IMR-90 (cell line): Measurements from ENCODE around the gene MECP2. TPM values are rescaled to one million over a fixed set of nuclear protein-coding genes. Genes with fewer than 3 reads are reported as not detected.

Experiments
- ATAC-seq: fragments of 200-7000 bp; cut with Tn5 transposase; 2 replicates; pipeline ENCODE4 v1.9.1; 2020; ENCODE audit warnings: low read depth, mild to moderate bottlenecking, moderate library complexity
- BruUV-seq: library from RNA; stranded (reverse); fragments of 400-500 nt; replicated peaks from 2 replicates; lab custom pipeline; 2021; lab: Mats Ljungman, UMichigan
- CTCF ChIA-PET: fragments of 300-600 bp; formaldehyde crosslinking; extraction: SDS; loops from one replicate; lab custom pipeline; 2021; ENCODE audit warnings: antibody characterized with exemption; lab: Yijun Ruan, JAX
- POLR2A ChIA-PET: fragments of 300-600 bp; sonication (Branson Sonifier 250); formaldehyde crosslinking; loops from one replicate; lab custom pipeline; 2022; ENCODE audit warnings: antibody characterized with exemption; ENCODE audit not compliant: unreplicated experiment; lab: Charles Lee
- DNase-seq: peaks from one replicate; pipeline ENCODE4 v3.0.0; 2013
- H2AFZ ChIP-seq: replicated peaks from 2 replicates; pipeline ENCODE3; 2013; ENCODE audit warnings: low read length, mild to moderate bottlenecking; ENCODE audit not compliant: poor library complexity
- H2AK5ac ChIP-seq: 2 replicates; pipeline ENCODE4 v1.6.1; 2013; ENCODE audit warnings: low read depth, low read length, inconsistent platforms
- H2AK9ac ChIP-seq: replicated peaks from 2 replicates; pipeline ENCODE3; 2013; ENCODE audit warnings: mild to moderate bottlenecking, low read depth, low read length, moderate library complexity; ENCODE audit not compliant: poor library complexity
- H2BK120ac ChIP-seq: 2 replicates; pipeline ENCODE4 v1.6.1; 2013; ENCODE audit warnings: low read depth, low read length, inconsistent platforms
- H2BK15ac ChIP-seq: 3 replicates; pipeline ENCODE4 v1.6.1; 2013; ENCODE audit warnings: low read depth, low read length, inconsistent platforms
- H2BK20ac ChIP-seq: 2 replicates; pipeline ENCODE4 v1.6.1; 2013; ENCODE audit warnings: low read depth, mild to moderate bottlenecking, inconsistent platforms, low read length, moderate library complexity
- H2BK5ac ChIP-seq: 2 replicates; pipeline ENCODE4 v1.6.1; 2013; ENCODE audit warnings: mild to moderate bottlenecking, low read depth, low read length, inconsistent platforms; ENCODE audit not compliant: poor library complexity, severe bottlenecking
- H3K14ac ChIP-seq: replicated peaks from 2 replicates; pipeline ENCODE4 v1.6.1; 2013; ENCODE audit warnings: low read depth, low read length, inconsistent platforms
- H3K18ac ChIP-seq: 2 replicates; pipeline ENCODE4 v1.6.1; 2013; ENCODE audit warnings: low read depth, low read length, control low read depth
- H3K23ac ChIP-seq: 2 replicates; pipeline ENCODE4 v1.6.1; 2013; ENCODE audit warnings: low read depth, low read length, inconsistent platforms
- H3K27ac ChIP-seq: 2 replicates; pipeline ENCODE4 v1.5.1; 2013; ENCODE audit warnings: mild to moderate bottlenecking, control low read depth, low read length; ENCODE audit not compliant: insufficient read depth
- H3K27me3 ChIP-seq: 2 replicates; pipeline ENCODE4 v1.6.1; 2013; ENCODE audit warnings: low read length; ENCODE audit not compliant: control insufficient read depth, insufficient read depth
- H3K36me3 ChIP-seq: 2 replicates; pipeline ENCODE4 v1.6.1; 2013; ENCODE audit warnings: low read length, mixed read lengths; ENCODE audit not compliant: control insufficient read depth, insufficient read depth
- H3K4ac ChIP-seq: 2 replicates; pipeline ENCODE4 v1.6.1; 2013; ENCODE audit warnings: low read depth, low read length, inconsistent platforms
- H3K4me1 ChIP-seq: 2 replicates; pipeline ENCODE4 v1.6.1; 2013; ENCODE audit warnings: low read length, mixed read lengths; ENCODE audit not compliant: control insufficient read depth, insufficient read depth
- H3K4me2 ChIP-seq: 2 replicates; pipeline ENCODE4 v1.6.1; 2013; ENCODE audit warnings: low read depth, mild to moderate bottlenecking, control low read depth, low read length, moderate library complexity
- H3K4me3 ChIP-seq: 2 replicates; pipeline ENCODE4 v1.5.1; 2013; ENCODE audit warnings: low read depth, mild to moderate bottlenecking, control low read depth, low read length, moderate library complexity; ENCODE audit not compliant: insufficient read depth
- H3K56ac ChIP-seq: 2 replicates; pipeline ENCODE4 v1.6.1; 2013; ENCODE audit warnings: low read length, inconsistent platforms; ENCODE audit not compliant: insufficient read depth; ENCODE audit errors: extremely low read depth
- H3K79me1 ChIP-seq, 2 experiments: 2 replicates each; pipeline ENCODE4 v1.6.1; 2013; ENCODE audit warnings: low read length in 2 of 2, inconsistent platforms in 1 of 2, low read depth in 1 of 2
- H3K9ac ChIP-seq: 2 replicates; pipeline ENCODE4 v1.6.1; 2013; ENCODE audit warnings: low read depth, low read length, control low read depth
- H3K9me1 ChIP-seq: 2 replicates; pipeline ENCODE4 v1.6.1; 2013; ENCODE audit warnings: low read length, inconsistent platforms; ENCODE audit not compliant: insufficient read depth
- H3K9me3 ChIP-seq: 2 replicates; pipeline ENCODE4 v1.6.1; 2013; ENCODE audit warnings: low read length; ENCODE audit not compliant: control insufficient read depth, insufficient read depth
- H4K20me1 ChIP-seq: 2 replicates; pipeline ENCODE4 v1.6.1; 2013; ENCODE audit warnings: low read length, inconsistent platforms; ENCODE audit not compliant: insufficient read depth
- H4K5ac ChIP-seq: 2 replicates; pipeline ENCODE4 v1.6.1; 2013; ENCODE audit warnings: mild to moderate bottlenecking, low read depth, low read length, control low read depth
- H4K8ac ChIP-seq, 2 experiments: 2 replicates each; pipeline ENCODE4 v1.6.1; 2013; ENCODE audit warnings: low read depth in 2 of 2, low read length in 2 of 2, control low read depth in 1 of 2, inconsistent platforms in 1 of 2
- H4K91ac ChIP-seq: 2 replicates; pipeline ENCODE4 v1.6.1; 2013; ENCODE audit warnings: low read depth, low read length, inconsistent platforms; ENCODE audit not compliant: insufficient read depth
- MAFK ChIP-seq: IDR thresholded peaks from 2 replicates; pipeline ENCODE4 v1.6.1; 2012; ENCODE audit warnings: low read depth, low read length, improper control_type of control experiment
- POLR2A ChIP-seq: IDR thresholded peaks from 2 replicates; pipeline ENCODE4 v1.6.1; 2012; ENCODE audit warnings: mild to moderate bottlenecking, low read depth, low read length
- RAD21 ChIP-seq: IDR thresholded peaks from 2 replicates; pipeline ENCODE4 v1.6.1; 2012; ENCODE audit warnings: low read length, improper control_type of control experiment
- WGBS, 2 experiments: methylation state at CpG; one replicate each; pipeline versions ENCODE4 v1.1.5 to v1.1.7; 2013; ENCODE audit warnings: missing lambda C conversion rate in 2 of 2; ENCODE audit not compliant: insufficient read length in 1 of 2; ENCODE audit errors: extremely low coverage in 2 of 2; 5-methylcytosine and 5-hydroxymethylcytosine counted together
- dilution Hi-C: fragments of 300-500 bp; cut with HindIII; formaldehyde crosslinking; loops from one replicate; pipeline ENCODE4 v1.14.3; 2018; ENCODE audit warnings: low sequenced_read_pairs; ENCODE audit not compliant: unreplicated experiment
- in situ Hi-C: fragments of 300-500 bp; cut with MboI; formaldehyde crosslinking; loops from 3 replicates; pipeline ENCODE4 v1.14.3; 2019; ENCODE audit warnings: low sequenced_read_pairs, inconsistent platforms, mixed read lengths
- intact Hi-C: fragments of 100-400 bp; cut with micrococcal nuclease; formaldehyde crosslinking; loops from 2 replicates; pipeline ENCODE4 v1.10.0; 2022
- polyA plus RNA-seq, 3 experiments: library from polyadenylated mRNA; depleted of rRNA; stranded (reverse); fragments of >200 nt; gene quantifications; 2 replicates each; pipeline ENCODE4 v1.2.3, GENCODE V29; 2012; ENCODE audit warnings: low replicate concordance in 1 of 3
- total RNA-seq: library from RNA; depleted of rRNA; stranded (reverse); fragments of >200 nt; gene quantifications from 2 replicates; pipeline ENCODE4 v1.2.3, GENCODE V29; 2012
- TF ChIP-seq, protein P1 (sequence below): fragments of 150-350 bp; IDR thresholded peaks from 2 replicates; pipeline ENCODE4 v1.6.1; 2017; ENCODE audit warnings: mild to moderate bottlenecking, antibody characterized with exemption, low read length, low read depth

MECP2 gene
- total and polyA plus RNA-seq, 2 of the 4 experiments (the other 2 are of a cell fraction) = 8.4 to 10.1 TPM

DNA sequence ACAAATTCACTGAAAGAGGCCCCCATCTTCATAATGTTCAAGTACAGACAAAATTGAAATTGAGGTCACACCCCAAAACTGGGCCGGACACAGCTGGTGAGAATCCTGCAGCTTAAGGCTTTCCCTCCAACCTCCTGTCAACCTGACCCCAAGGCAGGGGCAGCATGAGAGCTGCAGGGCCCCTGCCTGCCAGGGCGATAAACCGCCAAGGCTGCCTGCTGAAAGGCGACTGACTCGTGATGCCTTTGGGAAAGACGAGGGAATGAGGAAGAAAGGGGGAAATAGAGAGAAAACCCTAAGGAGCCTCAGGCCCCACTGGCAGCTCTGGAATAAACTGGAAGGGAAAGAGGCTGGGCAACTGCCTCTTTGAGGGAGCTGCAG, 70.5 kb downstream of the MECP2 start:
- dilution Hi-C loops = no loop called here
- DNase-seq (no peak), ATAC-seq (no peak)
- Histone ChIP-seq H3K4me3 (no peak overlapping the region), H3K56ac (no peak overlapping the region), H3K79me1 (peaks cover 4 to 11% of the 10 kb centered on the region in 2 experiments; a peak in 2 of 4 replicates), H3K36me3 (peaks cover 17% of the 10 kb centered on the region), H2BK15ac (no peak overlapping the region), H3K4me1 (peaks cover 8% of the 10 kb centered on the region; the same call in 1 of the 2 replicates), H4K20me1 (no peaks in the 10 kb centered on the region), H3K14ac (no peak overlapping the region), H3K4ac (no peak overlapping the region), H2BK120ac (no peak overlapping the region), H3K9ac (no peak overlapping the region), H4K91ac (no peak overlapping the region), H4K8ac (no peak overlapping the region), H2BK5ac (no peak overlapping the region), H4K5ac (no peak overlapping the region), H2AFZ (no peak overlapping the region), H3K9me1 (no peaks in the 10 kb centered on the region), H3K27me3 (no peaks in the 10 kb centered on the region; the same call in 1 of the 2 replicates), H3K23ac (no peak overlapping the region), H2AK5ac (no peak overlapping the region), H3K4me2 (no peak overlapping the region), H2BK20ac (no peak overlapping the region), H2AK9ac (no peak overlapping the region), H3K9me3 (no peaks in the 10 kb centered on the region), H3K18ac (no peak overlapping the region), H3K27ac (no peak overlapping the region)
- in situ Hi-C loops = no loop called here
- WGBS, 2 experiments = 77% methylated on average over 5 of the region's 6 CpGs; no CpG with 5 or more reads in 1 of the 2 experiments
- CTCF ChIA-PET = interaction anchor here (0.6 kb wide), 1 partner anchor 45 kb away, joined by 3 read pairs; no protein-coding TSS in a partner anchor
- TF ChIP-seq MAFK (no peak), POLR2A (no peak), RAD21 (no peak)
- TF ChIP-seq, protein P1, sequence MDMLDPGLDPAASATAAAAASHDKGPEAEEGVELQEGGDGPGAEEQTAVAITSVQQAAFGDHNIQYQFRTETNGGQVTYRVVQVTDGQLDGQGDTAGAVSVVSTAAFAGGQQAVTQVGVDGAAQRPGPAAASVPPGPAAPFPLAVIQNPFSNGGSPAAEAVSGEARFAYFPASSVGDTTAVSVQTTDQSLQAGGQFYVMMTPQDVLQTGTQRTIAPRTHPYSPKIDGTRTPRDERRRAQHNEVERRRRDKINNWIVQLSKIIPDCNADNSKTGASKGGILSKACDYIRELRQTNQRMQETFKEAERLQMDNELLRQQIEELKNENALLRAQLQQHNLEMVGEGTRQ = no peak
- no TSS peak for BruUV-seq
- intact Hi-C loops = no loop called here
- POLR2A ChIA-PET = no interaction called here
